HG02840 (cell line): Measurements from ENCODE around the gene MICAL2.

ENCODE experiments used
- ATAC-seq: cut with Tn5 transposase; IDR thresholded peaks from one replicate; pipeline ENCODE4 v1.9.1; 2021; ENCODE audit warnings: mild to moderate bottlenecking, moderate library complexity, moderate number of reproducible peaks; ENCODE audit not compliant: unreplicated experiment, low FRiP score

Gene MICAL2

GRCh38 chr11:12200279-12200990 is 90.0 kb downstream of the MICAL2 start:
- ATAC-seq: no peak

GRCh38 chr11:12200991-12201985 is 90.9 kb downstream of the MICAL2 start:
- no peak for ATAC-seq

- no peak for ATAC-seq
Measured at GRCh38 chr11:12202661-12203310, 92.4 kb downstream of the MICAL2 start.

GRCh38 chr11:12204506-12204905 is 94.1 kb downstream of the MICAL2 start:
- ATAC-seq: no peak

GRCh38 chr11:12205330-12205729 is 94.9 kb downstream of the MICAL2 start:
- ATAC-seq: no peak

- ATAC-seq: no peak
Measured at GRCh38 chr11:12206529-12206928, 96.1 kb downstream of the MICAL2 start.

- no peak for ATAC-seq
Measured at GRCh38 chr11:12207384-12208150, 97.2 kb downstream of the MICAL2 start.

- no peak for ATAC-seq
Measured at GRCh38 chr11:12209096-12209495, 98.7 kb downstream of the MICAL2 start.

GRCh38 chr11:12210200-12210599 is 99.8 kb downstream of the MICAL2 start:
- no peak for ATAC-seq

GRCh38 chr11:12211331-12212065 is 101.1 kb downstream of the MICAL2 start:
- ATAC-seq: no peak

GRCh38 chr11:12212174-12212820 is 101.9 kb downstream of the MICAL2 start:
- ATAC-seq: no peak

GRCh38 chr11:12212821-12213185 is 102.4 kb downstream of the MICAL2 start:
- ATAC-seq: no peak

GRCh38 chr11:12213883-12214282 is 103.5 kb downstream of the MICAL2 start:
- ATAC-seq: no peak

- no peak for ATAC-seq
Measured at GRCh38 chr11:12214751-12215150, 104.4 kb downstream of the MICAL2 start.

GRCh38 chr11:12215181-12215593 is 104.8 kb downstream of the MICAL2 start:
- no peak for ATAC-seq

GRCh38 chr11:12216041-12216451 is 105.7 kb downstream of the MICAL2 start:
- ATAC-seq: no peak

GRCh38 chr11:12216671-12217374 is 106.4 kb downstream of the MICAL2 start:
- ATAC-seq: no peak

- no peak for ATAC-seq
Measured at GRCh38 chr11:12217879-12218278, 107.5 kb downstream of the MICAL2 start.
